ENCODE results near the gene ANAPC2. TPM values are rescaled to one million over a fixed set of nuclear protein-coding genes. Genes with fewer than 3 reads are reported as not detected.

Gene ANAPC2
- polyA plus RNA-seq, 6 donors from 2014 or later: 6.1 to 9.3 (median 7.5) TPM

DNA sequence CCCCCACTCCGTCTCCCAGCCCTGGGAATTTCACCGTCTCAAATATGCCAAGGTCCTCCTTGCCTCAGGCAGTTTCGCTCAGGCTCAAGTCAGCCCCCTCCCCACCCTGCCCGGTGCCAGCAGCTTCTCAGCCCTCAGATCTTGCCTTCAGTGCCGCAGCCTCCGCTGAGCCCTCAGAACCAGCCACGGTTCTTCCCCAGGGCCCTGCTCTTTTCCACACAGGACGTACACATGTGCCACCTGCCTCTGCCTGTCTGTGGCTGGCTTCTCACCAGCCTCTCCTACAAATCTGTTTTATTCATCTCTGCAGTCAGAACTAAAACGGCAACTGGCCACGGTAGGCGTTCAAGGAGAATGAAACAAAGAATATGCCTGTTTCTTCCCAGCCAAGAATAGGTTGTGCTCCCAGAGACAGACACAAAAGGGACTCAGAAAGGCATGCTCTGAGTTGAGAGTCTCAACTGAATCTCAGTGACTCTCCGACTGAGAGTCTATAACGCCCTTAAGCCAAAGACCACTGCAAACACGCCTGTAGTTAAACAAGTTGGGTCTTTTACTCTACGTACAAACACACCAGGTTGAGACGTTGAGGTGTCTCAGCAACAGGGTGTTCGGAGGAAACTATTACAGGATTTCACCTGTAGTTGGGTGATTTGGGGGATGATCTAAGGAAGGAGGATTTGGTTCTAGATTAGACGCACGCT, 60.0 kb downstream of the ANAPC2 start:
- Mint-ChIP-seq H3K27ac (peak overlapping the region; percentile 91 to 100 (median 98)), H3K27me3 (peaks cover 0 to 4% (median 0%) of the 10 kb centered on the region in 3 donors), H3K9me3 (peaks cover 0 to 2% (median 0%) of the 10 kb centered on the region in 7 donors), H3K4me1 (peaks cover 30 to 44% (median 36%) of the 10 kb centered on the region in 3 donors), H3K4me3 (peak overlapping the region; percentile 85 to 99 (median 93)), H3K36me3 (no peaks in the 10 kb centered on the region)
- ATAC-seq (ENCODE audit: low read depth in 2 of 2) (no peak), DNase-seq (no peak)

DNA sequence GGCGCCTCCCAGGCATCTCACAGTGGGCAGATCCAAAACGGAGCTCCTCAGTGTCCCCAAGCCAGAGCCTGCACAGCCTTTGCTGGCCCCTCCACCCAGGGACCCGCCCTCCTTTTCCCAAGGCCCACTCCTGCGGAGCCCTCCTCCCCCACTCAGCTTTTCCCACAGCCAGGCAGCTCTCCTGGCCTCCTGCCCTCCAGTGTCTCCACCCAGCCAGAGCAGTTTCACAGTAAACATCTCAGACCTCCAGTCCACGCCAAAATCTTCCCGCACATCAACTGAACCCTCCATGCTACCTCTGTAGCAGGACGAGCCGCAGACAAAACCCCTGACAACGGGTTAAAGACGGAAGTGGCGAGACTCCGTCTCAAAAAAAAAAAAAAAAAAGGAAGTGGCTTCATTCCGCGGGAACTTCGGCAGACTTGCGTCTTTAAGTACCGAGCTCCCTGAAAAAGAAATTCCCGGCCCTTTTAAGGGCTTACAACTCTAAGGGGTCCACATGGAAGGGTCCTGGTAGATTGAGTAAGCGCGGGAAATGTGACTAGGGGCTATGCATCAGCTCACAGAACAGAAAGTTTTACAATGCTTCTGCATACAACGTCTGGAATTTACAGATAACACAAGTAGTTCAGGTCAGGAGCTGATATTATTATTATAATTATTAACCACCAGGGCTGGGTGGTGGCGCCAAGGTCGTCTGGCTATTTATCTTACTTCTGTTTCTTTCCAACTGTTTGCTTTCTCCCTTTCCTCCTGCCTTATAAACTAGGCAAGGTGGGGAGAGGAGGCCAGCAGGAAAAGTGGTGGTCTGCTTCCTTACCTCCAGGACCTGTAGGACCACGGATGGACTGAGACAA, 60.8 kb downstream of the ANAPC2 start:
- Mint-ChIP-seq H3K27me3 (no peaks in the 10 kb centered on the region), H3K4me1 (peaks cover 34 to 52% (median 42%) of the 10 kb centered on the region in 3 donors), H3K4me3 (peak overlapping the region; percentile 85 to 99 (median 93)), H3K27ac (peak overlapping the region; percentile 97 to 100 (median 98)), H3K9me3 (peaks cover 0 to 2% (median 0%) of the 10 kb centered on the region in 7 donors), H3K36me3 (no peaks in the 10 kb centered on the region)
- ATAC-seq (ENCODE audit: low read depth in 2 of 2) (peak; percentile 17 to 20), DNase-seq (peak; percentile 66)

DNA sequence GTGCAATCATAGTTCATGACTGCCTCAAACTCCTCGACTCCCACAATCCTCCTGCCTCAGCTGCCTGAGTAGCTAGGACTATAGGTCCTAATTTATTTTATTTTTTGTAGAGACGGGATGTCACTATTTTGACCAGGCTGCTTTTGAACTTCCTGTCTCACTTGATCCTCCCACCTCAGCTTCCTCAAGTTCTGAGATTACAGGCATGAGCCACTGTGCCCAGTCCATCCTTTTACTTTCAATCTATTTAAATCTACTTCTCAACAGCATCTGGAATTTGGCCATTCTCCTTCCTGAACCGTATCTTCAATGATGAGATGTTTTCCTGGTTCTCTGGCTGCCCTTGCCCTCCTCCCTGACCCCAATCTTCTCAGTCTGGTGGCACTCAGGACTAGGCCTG, 61.6 kb downstream of the ANAPC2 start:
- H3K4me1 Mint-ChIP-seq: peaks cover 41 to 59% (median 49%) of the 10 kb centered on the region in 3 donors
- no peaks in the 10 kb centered on the region for H3K27me3 Mint-ChIP-seq
- no peak for ATAC-seq (ENCODE audit: low read depth in 2 of 2)
- H3K27ac Mint-ChIP-seq: peak overlapping the region; percentile 97 to 100 (median 98)
- no peak for DNase-seq
- H3K4me3 Mint-ChIP-seq: peak overlapping the region; percentile 85 to 99 (median 93)
- peaks cover 0 to 2% (median 0%) of the 10 kb centered on the region in 7 donors for H3K9me3 Mint-ChIP-seq
- no peaks in the 10 kb centered on the region for H3K36me3 Mint-ChIP-seq

Other genes starting within 250 kb of the ANAPC2 start
- gene FBXW5, start 243.8 kb downstream of the ANAPC2 start, polyA plus RNA-seq (ENCODE audit: low read depth in 6 of 6): 100 to 1,000 TPM in 1 of 6 donors, 10 to 100 TPM in 5; 48.2 to 105 (median 55.1) TPM
- not detected for gene C8G, start 243.3 kb downstream of the ANAPC2 start, polyA plus RNA-seq (ENCODE audit: low read depth in 6 of 6)
- not detected for gene LCN12, start 236.3 kb downstream of the ANAPC2 start, polyA plus RNA-seq (ENCODE audit: low read depth in 6 of 6)
- 1 to 10 TPM in 1 of 6 donors, under 1 TPM in 1, not detected in 4; 0.41 to 1.4 TPM for gene PTGDS, start 211.1 kb downstream of the ANAPC2 start, polyA plus RNA-seq (ENCODE audit: low read depth in 6 of 6)
- not detected for gene LCNL1, start 205.6 kb downstream of the ANAPC2 start, polyA plus RNA-seq (ENCODE audit: low read depth in 6 of 6)
- 10 to 100 TPM; 31.7 to 39.8 (median 35.6) TPM for gene PAXX, start 196.1 kb downstream of the ANAPC2 start, polyA plus RNA-seq (ENCODE audit: low read depth in 6 of 6)
- gene CLIC3, start 192.0 kb downstream of the ANAPC2 start, polyA plus RNA-seq (ENCODE audit: low read depth in 6 of 6): 1 to 10 TPM in 3 of 6 donors, under 1 TPM in 2, not detected in 1; 0.82 to 2.7 (median 1.1) TPM
- 1 to 10 TPM in 3 of 6 donors, under 1 TPM in 2, not detected in 1; 0.63 to 3.9 (median 1.3) TPM for gene ABCA2, start 160.3 kb downstream of the ANAPC2 start, polyA plus RNA-seq (ENCODE audit: low read depth in 6 of 6)
- 1 to 10 TPM in 5 of 6 donors, under 1 TPM in 1; 0.93 to 7.4 (median 2.9) TPM for gene FUT7, start 156.5 kb downstream of the ANAPC2 start, polyA plus RNA-seq (ENCODE audit: low read depth in 6 of 6)
- under 1 TPM in 1 of 6 donors, not detected in 5; 0.68 TPM for gene NPDC1, start 142.4 kb downstream of the ANAPC2 start, polyA plus RNA-seq (ENCODE audit: low read depth in 6 of 6)
- gene ENTPD2, start 134.5 kb downstream of the ANAPC2 start, polyA plus RNA-seq (ENCODE audit: low read depth in 6 of 6): not detected
- gene SAPCD2, start 118.0 kb downstream of the ANAPC2 start, polyA plus RNA-seq (ENCODE audit: low read depth in 6 of 6): under 1 TPM in 1 of 6 donors, not detected in 5; 0.05 TPM
- gene UAP1L1, start 111.0 kb downstream of the ANAPC2 start, polyA plus RNA-seq (ENCODE audit: low read depth in 6 of 6): 1 to 10 TPM; 1.7 to 6.1 (median 3.5) TPM
- gene MAN1B1, start 101.6 kb downstream of the ANAPC2 start, polyA plus RNA-seq (ENCODE audit: low read depth in 6 of 6): 10 to 100 TPM; 19.6 to 30.4 (median 24.3) TPM
- gene DPP7, start 73.8 kb downstream of the ANAPC2 start, polyA plus RNA-seq (ENCODE audit: low read depth in 6 of 6): 100 to 1,000 TPM in 4 of 6 donors, 10 to 100 TPM in 2; 71.5 to 142 (median 102) TPM
- not detected for gene GRIN1, start 49.4 kb downstream of the ANAPC2 start, polyA plus RNA-seq (ENCODE audit: low read depth in 6 of 6)
- gene LRRC26, start 18.5 kb downstream of the ANAPC2 start, polyA plus RNA-seq (ENCODE audit: low read depth in 6 of 6): not detected
- gene TMEM210, start 16.5 kb downstream of the ANAPC2 start, polyA plus RNA-seq (ENCODE audit: low read depth in 6 of 6): not detected
- gene SSNA1, start 116 bp upstream of the ANAPC2 start, polyA plus RNA-seq (ENCODE audit: low read depth in 6 of 6): 100 to 1,000 TPM; 112 to 145 (median 132) TPM
- gene TPRN, start 12.2 kb upstream of the ANAPC2 start, polyA plus RNA-seq (ENCODE audit: low read depth in 6 of 6): 1 to 10 TPM in 1 of 6 donors, under 1 TPM in 5; 0.21 to 1.1 (median 0.48) TPM
- gene TMEM203, start 17.1 kb upstream of the ANAPC2 start, polyA plus RNA-seq (ENCODE audit: low read depth in 6 of 6): 100 to 1,000 TPM; 119 to 191 (median 142) TPM
- 1 to 10 TPM; 4.4 to 9.3 (median 5.2) TPM for gene NDOR1, start 17.1 kb upstream of the ANAPC2 start, polyA plus RNA-seq (ENCODE audit: low read depth in 6 of 6)
- under 1 TPM in 1 of 6 donors, not detected in 5; 0.30 TPM for gene RNF208, start 33.7 kb upstream of the ANAPC2 start, polyA plus RNA-seq (ENCODE audit: low read depth in 6 of 6)
- gene CYSRT1, start 36.6 kb upstream of the ANAPC2 start, polyA plus RNA-seq (ENCODE audit: low read depth in 6 of 6): not detected
- not detected for gene RNF224, start 38.9 kb upstream of the ANAPC2 start, polyA plus RNA-seq (ENCODE audit: low read depth in 6 of 6)
- not detected for gene SLC34A3, start 42.3 kb upstream of the ANAPC2 start, polyA plus RNA-seq (ENCODE audit: low read depth in 6 of 6)
- 10 to 100 TPM; 22.7 to 53.2 (median 40.2) TPM for gene TUBB4B, start 52.7 kb upstream of the ANAPC2 start, polyA plus RNA-seq (ENCODE audit: low read depth in 6 of 6)
- not detected for gene STPG3, start 62.7 kb upstream of the ANAPC2 start, polyA plus RNA-seq (ENCODE audit: low read depth in 6 of 6)
- 10 to 100 TPM; 23.5 to 37.8 (median 27.2) TPM for gene NELFB, start 66.8 kb upstream of the ANAPC2 start, polyA plus RNA-seq (ENCODE audit: low read depth in 6 of 6)
- 1 to 10 TPM; 2.4 to 6.2 (median 4.1) TPM for gene TOR4A, start 89.2 kb upstream of the ANAPC2 start, polyA plus RNA-seq (ENCODE audit: low read depth in 6 of 6)
- under 1 TPM in 1 of 6 donors, not detected in 5; 0.37 TPM for gene NRARP, start 113.7 kb upstream of the ANAPC2 start, polyA plus RNA-seq (ENCODE audit: low read depth in 6 of 6)
- gene EXD3, start 234.6 kb upstream of the ANAPC2 start, polyA plus RNA-seq (ENCODE audit: low read depth in 6 of 6): 1 to 10 TPM in 5 of 6 donors, not detected in 1; 2.3 to 7.5 (median 4.5) TPM
- gene NOXA1, start 234.8 kb upstream of the ANAPC2 start, polyA plus RNA-seq (ENCODE audit: low read depth in 6 of 6): 1 to 10 TPM in 5 of 6 donors, not detected in 1; 1.3 to 2.3 (median 1.6) TPM